ENCODE data around the gene TFF3. TPM values are rescaled to one million over a fixed set of nuclear protein-coding genes. Genes with fewer than 3 reads are reported as not detected.
"Not testable (repeated sequence)": the region's sequence is repeated elsewhere in the genome, so short reads cannot be mapped to it uniquely, and the experiment has no call there.

The TFF3 gene
- total and polyA plus RNA-seq, 2 donors, result 5.1 to 13.6 TPM

GRCh38 chr21:42298657-42299056, 16.6 kb downstream of the TFF3 start:
- WGBS, result 97% methylated on average over 5 of the region's 5 CpGs

DNA sequence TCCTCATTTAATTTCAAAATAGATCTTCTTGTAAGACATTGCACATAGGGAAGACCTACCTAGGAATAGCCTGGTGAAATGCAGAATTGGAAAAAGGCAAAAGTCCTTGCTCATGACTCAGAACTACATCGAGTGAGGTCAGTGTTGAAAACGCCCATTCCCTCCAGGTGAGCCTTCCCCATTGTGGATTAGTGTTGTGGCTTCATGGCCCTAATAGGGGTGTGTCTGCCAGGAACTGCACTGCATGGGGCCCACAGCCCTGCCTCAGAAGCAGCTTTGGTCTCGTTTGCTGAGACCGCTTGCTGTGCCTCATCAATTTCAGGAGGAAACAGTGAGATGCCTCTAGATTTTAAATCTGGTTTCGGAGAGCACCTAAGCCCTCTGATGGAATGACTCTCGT, 17.0 kb downstream of the TFF3 start:
- 91% methylated on average over 6 of the region's 6 CpGs for WGBS
- peak overlapping the region in 1 of 2 donors; percentile 26 for H3K27ac ChIP-seq (ENCODE audit: low read depth in 1 of 2, low read length in 1 of 2)
- H3K9me3 ChIP-seq (ENCODE audit: control insufficient read depth in 2 of 2, insufficient read depth in 1 of 2, low read length in 1 of 2), result no peaks in the 10 kb centered on the region
- no peak for DNase-seq (ENCODE audit: low read depth in 6 of 9, low spot score in 9 of 9)
- no peaks in the 10 kb centered on the region for H3K27me3 ChIP-seq (ENCODE audit: control insufficient read depth in 2 of 2, insufficient read depth in 1 of 2, low read length in 1 of 2)
- no peak overlapping the region for H3K4me3 ChIP-seq (ENCODE audit: low read length in 2 of 2)
- peaks cover 8 to 77% of the 10 kb centered on the region in 2 donors for H3K4me1 ChIP-seq (ENCODE audit: control insufficient read depth in 2 of 2, insufficient read depth in 2 of 2, low read length in 2 of 2)
- H3K36me3 ChIP-seq (ENCODE audit: control insufficient read depth in 2 of 2, insufficient read depth in 2 of 2, low read length in 1 of 2), result peaks cover 20 to 32% of the 10 kb centered on the region in 2 donors

More at GRCh38 chr21:42298657-42299056, 16.6 kb downstream of the TFF3 start:
- peak overlapping the region in 1 of 2 donors; percentile 26 for H3K27ac ChIP-seq (ENCODE audit: low read depth in 1 of 2, low read length in 1 of 2)
- no peak for DNase-seq (ENCODE audit: low read depth in 6 of 9, low spot score in 9 of 9)
- peaks cover 8 to 77% of the 10 kb centered on the region in 2 donors for H3K4me1 ChIP-seq (ENCODE audit: control insufficient read depth in 2 of 2, insufficient read depth in 2 of 2, low read length in 2 of 2)
- H3K27me3 ChIP-seq (ENCODE audit: control insufficient read depth in 2 of 2, insufficient read depth in 1 of 2, low read length in 1 of 2), result no peaks in the 10 kb centered on the region
- peaks cover 17 to 27% of the 10 kb centered on the region in 2 donors for H3K36me3 ChIP-seq (ENCODE audit: control insufficient read depth in 2 of 2, insufficient read depth in 2 of 2, low read length in 1 of 2)
- no peaks in the 10 kb centered on the region for H3K9me3 ChIP-seq (ENCODE audit: control insufficient read depth in 2 of 2, insufficient read depth in 1 of 2, low read length in 1 of 2)
- H3K4me3 ChIP-seq (ENCODE audit: low read length in 2 of 2), result no peak overlapping the region

GRCh38 chr21:42297377-42297776, 17.8 kb downstream of the TFF3 start:
- no peak overlapping the region for H3K4me3 ChIP-seq (ENCODE audit: low read length in 2 of 2)
- no peaks in the 10 kb centered on the region for H3K27me3 ChIP-seq (ENCODE audit: control insufficient read depth in 2 of 2, insufficient read depth in 1 of 2, low read length in 1 of 2)
- peak in 7 of 9 donors; percentile 34 to 84 (median 50) for DNase-seq (ENCODE audit: low read depth in 6 of 9, low spot score in 9 of 9)
- WGBS, result 72% methylated on average over 9 of the region's 9 CpGs
- peaks cover 28 to 40% of the 10 kb centered on the region in 2 donors for H3K36me3 ChIP-seq (ENCODE audit: control insufficient read depth in 2 of 2, insufficient read depth in 2 of 2, low read length in 1 of 2)
- H3K9me3 ChIP-seq (ENCODE audit: control insufficient read depth in 2 of 2, insufficient read depth in 1 of 2, low read length in 1 of 2), result no peaks in the 10 kb centered on the region
- peak overlapping the region in 1 of 2 donors; percentile 82 for H3K27ac ChIP-seq (ENCODE audit: low read depth in 1 of 2, low read length in 1 of 2)
- peaks cover 8 to 68% of the 10 kb centered on the region in 2 donors for H3K4me1 ChIP-seq (ENCODE audit: control insufficient read depth in 2 of 2, insufficient read depth in 2 of 2, low read length in 2 of 2)

GRCh38 chr21:42296501-42296900, 18.7 kb downstream of the TFF3 start:
- peak in 1 of 9 donors; percentile 47 for DNase-seq (ENCODE audit: low read depth in 6 of 9, low spot score in 9 of 9)
- peaks cover 37 to 49% of the 10 kb centered on the region in 2 donors for H3K36me3 ChIP-seq (ENCODE audit: control insufficient read depth in 2 of 2, insufficient read depth in 2 of 2, low read length in 1 of 2)
- WGBS, result 81% methylated on average over 7 of the region's 7 CpGs

GRCh38 chr21:42295845-42296244, 19.4 kb downstream of the TFF3 start:
- no peaks in the 10 kb centered on the region for H3K27me3 ChIP-seq (ENCODE audit: control insufficient read depth in 2 of 2, insufficient read depth in 1 of 2, low read length in 1 of 2)
- H3K4me1 ChIP-seq (ENCODE audit: control insufficient read depth in 2 of 2, insufficient read depth in 2 of 2, low read length in 2 of 2), result peaks cover 8 to 53% of the 10 kb centered on the region in 2 donors
- peak overlapping the region in 1 of 2 donors; percentile 82 for H3K27ac ChIP-seq (ENCODE audit: low read depth in 1 of 2, low read length in 1 of 2)
- H3K4me3 ChIP-seq (ENCODE audit: low read length in 2 of 2), result no peak overlapping the region
- peaks cover 0 to 4% of the 10 kb centered on the region in 2 donors for H3K9me3 ChIP-seq (ENCODE audit: control insufficient read depth in 2 of 2, insufficient read depth in 1 of 2, low read length in 1 of 2)
- H3K36me3 ChIP-seq (ENCODE audit: control insufficient read depth in 2 of 2, insufficient read depth in 2 of 2, low read length in 1 of 2), result peaks cover 43 to 56% of the 10 kb centered on the region in 2 donors
- DNase-seq (ENCODE audit: low read depth in 6 of 9, low spot score in 9 of 9), result no peak
- WGBS, result 96% methylated on average over 15 of the region's 15 CpGs

More at GRCh38 chr21:42296501-42296900, 18.7 kb downstream of the TFF3 start:
- H3K27me3 ChIP-seq (ENCODE audit: control insufficient read depth in 2 of 2, insufficient read depth in 1 of 2, low read length in 1 of 2), result no peaks in the 10 kb centered on the region
- peaks cover 0 to 4% of the 10 kb centered on the region in 2 donors for H3K9me3 ChIP-seq (ENCODE audit: control insufficient read depth in 2 of 2, insufficient read depth in 1 of 2, low read length in 1 of 2)
- H3K4me1 ChIP-seq (ENCODE audit: control insufficient read depth in 2 of 2, insufficient read depth in 2 of 2, low read length in 2 of 2), result peaks cover 8 to 59% of the 10 kb centered on the region in 2 donors
- peak overlapping the region in 1 of 2 donors; percentile 82 for H3K27ac ChIP-seq (ENCODE audit: low read depth in 1 of 2, low read length in 1 of 2)
- no peak overlapping the region for H3K4me3 ChIP-seq (ENCODE audit: low read length in 2 of 2)

GRCh38 chr21:42294273-42294880, 20.8 kb downstream of the TFF3 start:
- no peak overlapping the region for H3K4me3 ChIP-seq (ENCODE audit: low read length in 2 of 2)
- peaks cover 0 to 4% of the 10 kb centered on the region in 2 donors for H3K9me3 ChIP-seq (ENCODE audit: control insufficient read depth in 2 of 2, insufficient read depth in 1 of 2, low read length in 1 of 2)
- no peak for DNase-seq (ENCODE audit: low read depth in 6 of 9, low spot score in 9 of 9)
- peaks cover 56 to 66% of the 10 kb centered on the region in 2 donors for H3K36me3 ChIP-seq (ENCODE audit: control insufficient read depth in 2 of 2, insufficient read depth in 2 of 2, low read length in 1 of 2)
- H3K27me3 ChIP-seq (ENCODE audit: control insufficient read depth in 2 of 2, insufficient read depth in 1 of 2, low read length in 1 of 2), result no peaks in the 10 kb centered on the region
- H3K4me1 ChIP-seq (ENCODE audit: control insufficient read depth in 2 of 2, insufficient read depth in 2 of 2, low read length in 2 of 2), result peaks cover 2 to 40% of the 10 kb centered on the region in 2 donors
- WGBS, result 98% methylated on average over 22 of the region's 22 CpGs
- H3K27ac ChIP-seq (ENCODE audit: low read depth in 1 of 2, low read length in 1 of 2), result no peak overlapping the region

DNA sequence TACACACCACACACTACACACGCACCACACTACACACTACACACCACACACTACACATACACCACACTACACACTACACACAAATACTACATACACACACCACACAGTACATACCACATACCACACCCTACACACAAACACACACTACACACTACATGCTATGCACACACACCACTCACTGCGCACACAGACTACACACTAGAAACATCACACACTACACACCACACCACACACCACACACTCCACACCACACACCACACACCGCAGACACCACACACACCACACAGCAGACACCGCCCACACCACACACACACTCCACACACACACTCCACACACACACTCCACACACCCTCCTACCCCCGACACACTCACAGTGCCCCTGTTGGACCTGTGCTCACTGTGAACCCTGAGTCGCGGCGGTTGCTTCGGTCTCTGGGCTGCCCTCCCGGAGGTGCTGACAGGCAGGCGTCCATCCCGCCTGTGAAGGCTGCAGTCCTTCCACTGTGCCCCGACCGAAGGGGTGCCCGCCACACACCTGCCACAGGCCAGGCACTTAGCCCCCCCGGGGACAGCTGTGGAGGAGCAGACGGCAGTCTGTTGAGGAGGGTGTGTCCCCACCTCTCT, 21.4 kb downstream of the TFF3 start:
- H3K4me3 ChIP-seq (ENCODE audit: low read length in 2 of 2), result no peak overlapping the region
- H3K36me3 ChIP-seq (ENCODE audit: control insufficient read depth in 2 of 2, insufficient read depth in 2 of 2, low read length in 1 of 2), result peaks cover 59 to 71% of the 10 kb centered on the region in 2 donors
- DNase-seq (ENCODE audit: low read depth in 6 of 9, low spot score in 9 of 9), result no peak
- H3K27ac ChIP-seq (ENCODE audit: low read depth in 1 of 2, low read length in 1 of 2), result no peak overlapping the region
- H3K9me3 ChIP-seq (ENCODE audit: control insufficient read depth in 2 of 2, insufficient read depth in 1 of 2, low read length in 1 of 2), result peaks cover 0 to 4% of the 10 kb centered on the region in 2 donors
- peaks cover 0 to 34% of the 10 kb centered on the region in 2 donors for H3K4me1 ChIP-seq (ENCODE audit: control insufficient read depth in 2 of 2, insufficient read depth in 2 of 2, low read length in 2 of 2)
- no peaks in the 10 kb centered on the region for H3K27me3 ChIP-seq (ENCODE audit: control insufficient read depth in 2 of 2, insufficient read depth in 1 of 2, low read length in 1 of 2)
- 98% methylated on average over 17 of the region's 17 CpGs for WGBS

GRCh38 chr21:42292563-42293142, 22.6 kb downstream of the TFF3 start:
- H3K4me3 ChIP-seq (ENCODE audit: low read length in 2 of 2); H3K27me3 ChIP-seq (ENCODE audit: control insufficient read depth in 2 of 2, insufficient read depth in 1 of 2, low read length in 1 of 2); DNase-seq (ENCODE audit: low read depth in 6 of 9, low spot score in 9 of 9); H3K9me3 ChIP-seq (ENCODE audit: control insufficient read depth in 2 of 2, insufficient read depth in 1 of 2, low read length in 1 of 2); H3K27ac ChIP-seq (ENCODE audit: low read depth in 1 of 2, low read length in 1 of 2): not testable (repeated sequence)
- peaks cover 67 to 80% of the 10 kb centered on the region in 2 donors for H3K36me3 ChIP-seq (ENCODE audit: control insufficient read depth in 2 of 2, insufficient read depth in 2 of 2, low read length in 1 of 2)
- WGBS, result 96% methylated on average over 4 of the region's 4 CpGs
- H3K4me1 ChIP-seq (ENCODE audit: control insufficient read depth in 2 of 2, insufficient read depth in 2 of 2, low read length in 2 of 2), result peaks cover 0 to 25% of the 10 kb centered on the region in 2 donors

Measured in thymus (tissue), 11 donors.